Measurements from ENCODE around the gene SLC25A36.
A peak's percentile ranks its signal among the peaks of the same experiment; 100 is the strongest.

The SLC25A36 gene

GRCh38 chr3:140902791-140903190 is 38.8 kb upstream of the SLC25A36 start:
- Histone ChIP-seq H3K9me3 (ENCODE audit: severe bottlenecking) (no peaks in the 10 kb centered on the region), H3K4me3 (ENCODE audit: severe bottlenecking) (no peak overlapping the region), H3K36me3 (ENCODE audit: low read depth) (no peaks in the 10 kb centered on the region), H3K27ac (ENCODE audit: poor library complexity, severe bottlenecking) (no peak overlapping the region), H3K4me1 (ENCODE audit: insufficient read depth, poor library complexity, severe bottlenecking) (no peaks in the 10 kb centered on the region), H3K27me3 (ENCODE audit: insufficient read depth, poor library complexity, severe bottlenecking) (no peaks in the 10 kb centered on the region)
- no peak for TF ChIP-seq CTCF (IDR thresholded peaks at IDR 0.05; ENCODE audit: poor library complexity, severe bottlenecking)
- ATAC-seq (ENCODE audit: low read depth), result no peak
- DNase-seq (ENCODE audit: low spot score), result no peak

GRCh38 chr3:140903196-140903595 is 38.4 kb upstream of the SLC25A36 start:
- TF ChIP-seq CTCF (IDR thresholded peaks at IDR 0.05; ENCODE audit: poor library complexity, severe bottlenecking), result no peak
- DNase-seq (ENCODE audit: low spot score), result no peak
- Histone ChIP-seq H3K4me1 (ENCODE audit: insufficient read depth, poor library complexity, severe bottlenecking) (no peaks in the 10 kb centered on the region), H3K27me3 (ENCODE audit: insufficient read depth, poor library complexity, severe bottlenecking) (no peaks in the 10 kb centered on the region), H3K36me3 (ENCODE audit: low read depth) (no peaks in the 10 kb centered on the region), H3K9me3 (ENCODE audit: severe bottlenecking) (no peaks in the 10 kb centered on the region), H3K4me3 (ENCODE audit: severe bottlenecking) (no peak overlapping the region), H3K27ac (ENCODE audit: poor library complexity, severe bottlenecking) (no peak overlapping the region)
- ATAC-seq (ENCODE audit: low read depth), result peak; percentile 58; the same call in 2 of the 3 replicates

- H3K27me3 ChIP-seq (ENCODE audit: insufficient read depth, poor library complexity, severe bottlenecking), result no peaks in the 10 kb centered on the region
- H3K4me3 ChIP-seq (ENCODE audit: severe bottlenecking), result no peak overlapping the region
- ATAC-seq (ENCODE audit: low read depth), result no peak
- H3K9me3 ChIP-seq (ENCODE audit: severe bottlenecking), result no peaks in the 10 kb centered on the region
- H3K27ac ChIP-seq (ENCODE audit: poor library complexity, severe bottlenecking), result no peak overlapping the region
- no peak for TF ChIP-seq CTCF (IDR thresholded peaks at IDR 0.05; ENCODE audit: poor library complexity, severe bottlenecking)
- H3K4me1 ChIP-seq (ENCODE audit: insufficient read depth, poor library complexity, severe bottlenecking), result no peaks in the 10 kb centered on the region
- no peaks in the 10 kb centered on the region for H3K36me3 ChIP-seq (ENCODE audit: low read depth)
- DNase-seq (ENCODE audit: low spot score), result no peak
These were observed 37.1 kb upstream of the SLC25A36 start for GRCh38 chr3:140904521-140904920.

GRCh38 chr3:140905559-140905958 is 36.1 kb upstream of the SLC25A36 start:
- Histone ChIP-seq H3K4me1 (ENCODE audit: insufficient read depth, poor library complexity, severe bottlenecking) (no peaks in the 10 kb centered on the region), H3K4me3 (ENCODE audit: severe bottlenecking) (no peak overlapping the region), H3K9me3 (ENCODE audit: severe bottlenecking) (no peaks in the 10 kb centered on the region), H3K27ac (ENCODE audit: poor library complexity, severe bottlenecking) (no peak overlapping the region), H3K36me3 (ENCODE audit: low read depth) (no peaks in the 10 kb centered on the region), H3K27me3 (ENCODE audit: insufficient read depth, poor library complexity, severe bottlenecking) (no peaks in the 10 kb centered on the region)
- DNase-seq (ENCODE audit: low spot score) (no peak), ATAC-seq (ENCODE audit: low read depth) (no peak)
- no peak for TF ChIP-seq CTCF (IDR thresholded peaks at IDR 0.05; ENCODE audit: poor library complexity, severe bottlenecking)

GRCh38 chr3:140906785-140907184 is 34.9 kb upstream of the SLC25A36 start:
- Histone ChIP-seq H3K36me3 (ENCODE audit: low read depth) (no peaks in the 10 kb centered on the region), H3K27me3 (ENCODE audit: insufficient read depth, poor library complexity, severe bottlenecking) (no peaks in the 10 kb centered on the region), H3K9me3 (ENCODE audit: severe bottlenecking) (no peaks in the 10 kb centered on the region), H3K4me3 (ENCODE audit: severe bottlenecking) (no peak overlapping the region), H3K27ac (ENCODE audit: poor library complexity, severe bottlenecking) (no peak overlapping the region), H3K4me1 (ENCODE audit: insufficient read depth, poor library complexity, severe bottlenecking) (no peaks in the 10 kb centered on the region)
- ATAC-seq (ENCODE audit: low read depth), result no peak
- TF ChIP-seq CTCF (IDR thresholded peaks at IDR 0.05; ENCODE audit: poor library complexity, severe bottlenecking), result no peak
- DNase-seq (ENCODE audit: low spot score), result no peak

All from RWPE2 (cell line).